ENCODE results near the gene TMEM154. TPM values are rescaled to one million over a fixed set of nuclear protein-coding genes. Genes with fewer than 3 reads are reported as not detected.

The TMEM154 gene
- total RNA-seq, 1 donor: 1.8 TPM

DNA sequence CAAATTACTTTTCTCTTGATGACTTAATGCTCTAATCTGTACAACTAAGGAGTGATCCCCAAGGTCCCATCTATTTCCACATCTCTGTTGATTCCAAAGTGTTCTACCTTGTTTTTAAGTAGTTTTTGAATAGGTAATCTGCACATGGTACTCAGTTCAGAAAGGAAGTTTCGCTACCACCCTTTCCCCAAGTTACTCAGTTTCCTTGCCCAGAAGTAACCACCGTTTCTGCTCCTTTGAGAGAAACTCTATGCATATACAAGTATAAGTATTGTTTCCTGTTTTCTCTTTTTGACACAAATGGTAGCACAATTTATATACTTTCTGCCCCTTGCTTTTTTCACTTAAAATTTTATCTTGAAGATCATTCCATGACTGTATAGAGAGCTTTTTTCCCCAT lies 18.1 kb downstream of the TMEM154 start:
- no peak for DNase-seq (ENCODE audit: insufficient read length, low spot score, missing footprints)
- no peaks in the 10 kb centered on the region for H3K4me1 ChIP-seq (ENCODE audit: insufficient read depth, low read length)
- H3K4me2 ChIP-seq (ENCODE audit: insufficient read depth, low read length): no peak overlapping the region
- H4K20me1 ChIP-seq (ENCODE audit: insufficient read depth, low read length): no peaks in the 10 kb centered on the region
- peaks cover 3% of the 10 kb centered on the region for H3K9me3 ChIP-seq (ENCODE audit: low read depth, low read length)
- no peak overlapping the region for H2AFZ ChIP-seq (ENCODE audit: low read length)
- no peak overlapping the region for H3K27ac ChIP-seq (ENCODE audit: low read depth, low read length)
- no peaks in the 10 kb centered on the region for H3K36me3 ChIP-seq (ENCODE audit: insufficient read depth, low read length)
- no peak overlapping the region for H3K4me3 ChIP-seq (ENCODE audit: insufficient read depth, low read length)
- TF ChIP-seq, protein P1, sequence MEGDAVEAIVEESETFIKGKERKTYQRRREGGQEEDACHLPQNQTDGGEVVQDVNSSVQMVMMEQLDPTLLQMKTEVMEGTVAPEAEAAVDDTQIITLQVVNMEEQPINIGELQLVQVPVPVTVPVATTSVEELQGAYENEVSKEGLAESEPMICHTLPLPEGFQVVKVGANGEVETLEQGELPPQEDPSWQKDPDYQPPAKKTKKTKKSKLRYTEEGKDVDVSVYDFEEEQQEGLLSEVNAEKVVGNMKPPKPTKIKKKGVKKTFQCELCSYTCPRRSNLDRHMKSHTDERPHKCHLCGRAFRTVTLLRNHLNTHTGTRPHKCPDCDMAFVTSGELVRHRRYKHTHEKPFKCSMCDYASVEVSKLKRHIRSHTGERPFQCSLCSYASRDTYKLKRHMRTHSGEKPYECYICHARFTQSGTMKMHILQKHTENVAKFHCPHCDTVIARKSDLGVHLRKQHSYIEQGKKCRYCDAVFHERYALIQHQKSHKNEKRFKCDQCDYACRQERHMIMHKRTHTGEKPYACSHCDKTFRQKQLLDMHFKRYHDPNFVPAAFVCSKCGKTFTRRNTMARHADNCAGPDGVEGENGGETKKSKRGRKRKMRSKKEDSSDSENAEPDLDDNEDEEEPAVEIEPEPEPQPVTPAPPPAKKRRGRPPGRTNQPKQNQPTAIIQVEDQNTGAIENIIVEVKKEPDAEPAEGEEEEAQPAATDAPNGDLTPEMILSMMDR (IDR thresholded peaks at IDR 0.05; ENCODE audit: extremely low read depth, low read depth, low read length): no peak
- H3K79me2 ChIP-seq (ENCODE audit: insufficient read depth, low read length): no peaks in the 10 kb centered on the region
- H3K27me3 ChIP-seq (ENCODE audit: insufficient read depth, low read length): no peaks in the 10 kb centered on the region

DNA sequence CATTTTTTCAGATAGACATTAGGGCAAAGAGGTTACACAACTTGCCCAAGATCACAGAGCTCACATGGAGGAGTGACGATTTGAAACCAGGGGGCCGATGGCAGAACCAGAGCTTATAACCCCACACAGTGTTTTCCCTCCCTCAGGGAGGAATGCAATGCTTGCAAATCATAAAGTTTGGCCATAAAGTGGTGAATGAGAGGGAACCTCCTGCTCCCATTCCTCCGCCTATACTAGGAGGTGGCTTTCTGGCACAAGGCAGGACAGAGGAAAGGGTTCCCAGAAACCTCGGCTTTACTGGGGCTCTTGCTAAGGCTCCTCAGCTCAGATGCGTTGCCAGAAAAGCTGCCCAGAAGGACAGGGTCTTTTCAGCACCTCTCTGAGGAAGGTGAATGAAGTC lies 19.3 kb downstream of the TMEM154 start:
- Histone ChIP-seq H3K27me3 (ENCODE audit: insufficient read depth, low read length) (no peaks in the 10 kb centered on the region), H4K20me1 (ENCODE audit: insufficient read depth, low read length) (no peaks in the 10 kb centered on the region), H3K4me1 (ENCODE audit: insufficient read depth, low read length) (no peaks in the 10 kb centered on the region), H3K79me2 (ENCODE audit: insufficient read depth, low read length) (no peaks in the 10 kb centered on the region), H3K36me3 (ENCODE audit: insufficient read depth, low read length) (no peaks in the 10 kb centered on the region), H3K4me3 (ENCODE audit: insufficient read depth, low read length) (no peak overlapping the region), H3K9me3 (ENCODE audit: low read depth, low read length) (peaks cover 3% of the 10 kb centered on the region), H3K4me2 (ENCODE audit: insufficient read depth, low read length) (no peak overlapping the region), H2AFZ (ENCODE audit: low read length) (no peak overlapping the region), H3K27ac (ENCODE audit: low read depth, low read length) (no peak overlapping the region)
- peak; percentile 15 for DNase-seq (ENCODE audit: insufficient read length, low spot score, missing footprints)
- TF ChIP-seq, protein P1 (IDR thresholded peaks at IDR 0.05; ENCODE audit: extremely low read depth, low read depth, low read length): no peak

DNA sequence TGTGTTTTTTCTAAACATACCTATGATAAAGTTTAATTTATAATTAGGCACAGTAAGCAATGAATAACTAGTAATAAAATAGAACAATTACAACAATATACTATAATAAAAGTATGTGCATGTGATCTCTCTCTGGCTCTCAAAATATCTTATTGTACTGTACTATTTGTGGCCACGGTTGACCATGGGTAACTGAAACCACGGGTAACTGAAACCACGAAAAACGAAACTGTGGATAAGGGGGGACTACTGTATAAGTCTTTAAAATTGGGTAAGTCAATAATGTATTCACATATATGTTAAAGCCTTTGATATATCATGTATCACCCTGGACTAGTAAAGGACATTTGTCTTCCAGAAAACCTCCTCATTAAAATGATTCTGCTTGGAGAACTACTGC lies 20.0 kb downstream of the TMEM154 start:
- DNase-seq (ENCODE audit: insufficient read length, low spot score, missing footprints): no peak
- H3K27ac ChIP-seq (ENCODE audit: low read depth, low read length): no peak overlapping the region
- no peaks in the 10 kb centered on the region for H4K20me1 ChIP-seq (ENCODE audit: insufficient read depth, low read length)
- H3K36me3 ChIP-seq (ENCODE audit: insufficient read depth, low read length): no peaks in the 10 kb centered on the region
- H3K9me3 ChIP-seq (ENCODE audit: low read depth, low read length): peaks cover 3% of the 10 kb centered on the region
- H3K4me1 ChIP-seq (ENCODE audit: insufficient read depth, low read length): no peaks in the 10 kb centered on the region
- no peak overlapping the region for H3K4me3 ChIP-seq (ENCODE audit: insufficient read depth, low read length)
- no peaks in the 10 kb centered on the region for H3K27me3 ChIP-seq (ENCODE audit: insufficient read depth, low read length)
- no peak overlapping the region for H3K4me2 ChIP-seq (ENCODE audit: insufficient read depth, low read length)
- H2AFZ ChIP-seq (ENCODE audit: low read length): no peak overlapping the region
- H3K79me2 ChIP-seq (ENCODE audit: insufficient read depth, low read length): no peaks in the 10 kb centered on the region
- TF ChIP-seq, protein P1 (IDR thresholded peaks at IDR 0.05; ENCODE audit: extremely low read depth, low read depth, low read length): no peak

DNA sequence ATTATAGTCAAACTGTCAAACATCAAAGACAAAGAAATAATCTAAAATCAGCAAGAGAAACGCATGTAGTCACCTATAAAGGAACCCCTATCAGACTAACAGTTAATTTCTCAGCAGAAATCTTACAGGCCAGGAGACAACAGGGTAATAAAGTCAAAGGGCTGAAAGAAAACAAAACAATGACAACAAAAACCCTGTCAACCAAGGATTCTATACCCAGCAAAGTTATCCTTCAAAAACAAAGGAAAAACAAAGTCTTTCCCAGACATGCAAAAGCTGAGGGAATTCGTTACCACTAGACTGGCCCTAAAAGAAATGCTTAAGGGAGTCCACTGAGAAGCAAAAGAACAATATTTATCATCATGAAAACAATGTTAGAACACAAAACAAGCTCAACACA lies 22.1 kb downstream of the TMEM154 start:
- Histone ChIP-seq H3K4me3 (ENCODE audit: insufficient read depth, low read length) (no peak overlapping the region), H2AFZ (ENCODE audit: low read length) (no peak overlapping the region), H3K27ac (ENCODE audit: low read depth, low read length) (no peak overlapping the region), H4K20me1 (ENCODE audit: insufficient read depth, low read length) (no peaks in the 10 kb centered on the region), H3K4me2 (ENCODE audit: insufficient read depth, low read length) (no peak overlapping the region), H3K27me3 (ENCODE audit: insufficient read depth, low read length) (no peaks in the 10 kb centered on the region), H3K36me3 (ENCODE audit: insufficient read depth, low read length) (no peaks in the 10 kb centered on the region), H3K9me3 (ENCODE audit: low read depth, low read length) (peaks cover 3% of the 10 kb centered on the region), H3K4me1 (ENCODE audit: insufficient read depth, low read length) (no peaks in the 10 kb centered on the region), H3K79me2 (ENCODE audit: insufficient read depth, low read length) (no peaks in the 10 kb centered on the region)
- DNase-seq (ENCODE audit: insufficient read length, low spot score, missing footprints): no peak
- TF ChIP-seq, protein P1 (IDR thresholded peaks at IDR 0.05; ENCODE audit: extremely low read depth, low read depth, low read length): no peak
